Endometrium (tissue), 2 donors: Measurements from ENCODE around the gene SMIM13.

Experiments
- FAIRE-seq: peaks from 2 replicates; lab custom pipeline; 2012; peaks lifted over from hg19 to GRCh38; lab: Jason Lieb, UNC
- donor health status: control.
- donor health status: control.

SMIM13 gene

DNA sequence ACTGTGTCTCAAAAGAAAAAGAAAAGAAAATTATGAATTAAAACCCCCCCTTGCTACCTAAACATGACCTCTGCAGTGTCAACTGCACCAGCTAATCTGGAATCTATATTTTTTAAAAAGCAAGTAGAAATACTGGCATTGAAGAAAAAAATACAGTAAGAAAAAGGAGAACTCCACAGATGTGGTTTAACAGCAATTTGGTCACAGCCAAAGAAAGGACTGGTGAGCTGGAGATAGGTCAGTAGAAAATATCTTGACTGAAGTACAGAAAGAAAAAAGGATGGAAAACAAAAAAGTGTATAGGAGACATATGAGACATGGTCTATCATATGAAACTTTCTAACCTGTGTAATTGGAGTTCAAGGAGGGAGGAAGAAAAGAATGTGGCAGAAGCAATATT lies 62.0 kb downstream of the SMIM13 start:
- FAIRE-seq = no peak

DNA sequence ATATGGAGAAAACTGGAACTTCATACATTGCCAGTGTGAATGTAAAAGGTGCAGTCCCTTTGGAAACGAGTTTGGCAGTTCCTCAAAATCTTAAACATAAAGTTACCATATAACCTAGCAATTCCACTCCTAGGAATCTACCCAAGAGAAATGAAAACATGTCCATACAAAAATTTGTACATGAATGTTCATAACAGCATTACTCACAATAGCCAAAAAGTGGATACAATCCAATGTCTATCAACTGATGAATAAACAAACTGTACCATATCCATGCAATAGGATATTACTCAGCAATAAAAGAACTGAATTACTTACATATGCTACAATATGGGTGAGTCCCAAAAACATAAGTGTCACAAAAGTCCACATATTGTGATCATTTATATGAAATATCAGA lies 66.6 kb downstream of the SMIM13 start:
- FAIRE-seq = no peak

DNA sequence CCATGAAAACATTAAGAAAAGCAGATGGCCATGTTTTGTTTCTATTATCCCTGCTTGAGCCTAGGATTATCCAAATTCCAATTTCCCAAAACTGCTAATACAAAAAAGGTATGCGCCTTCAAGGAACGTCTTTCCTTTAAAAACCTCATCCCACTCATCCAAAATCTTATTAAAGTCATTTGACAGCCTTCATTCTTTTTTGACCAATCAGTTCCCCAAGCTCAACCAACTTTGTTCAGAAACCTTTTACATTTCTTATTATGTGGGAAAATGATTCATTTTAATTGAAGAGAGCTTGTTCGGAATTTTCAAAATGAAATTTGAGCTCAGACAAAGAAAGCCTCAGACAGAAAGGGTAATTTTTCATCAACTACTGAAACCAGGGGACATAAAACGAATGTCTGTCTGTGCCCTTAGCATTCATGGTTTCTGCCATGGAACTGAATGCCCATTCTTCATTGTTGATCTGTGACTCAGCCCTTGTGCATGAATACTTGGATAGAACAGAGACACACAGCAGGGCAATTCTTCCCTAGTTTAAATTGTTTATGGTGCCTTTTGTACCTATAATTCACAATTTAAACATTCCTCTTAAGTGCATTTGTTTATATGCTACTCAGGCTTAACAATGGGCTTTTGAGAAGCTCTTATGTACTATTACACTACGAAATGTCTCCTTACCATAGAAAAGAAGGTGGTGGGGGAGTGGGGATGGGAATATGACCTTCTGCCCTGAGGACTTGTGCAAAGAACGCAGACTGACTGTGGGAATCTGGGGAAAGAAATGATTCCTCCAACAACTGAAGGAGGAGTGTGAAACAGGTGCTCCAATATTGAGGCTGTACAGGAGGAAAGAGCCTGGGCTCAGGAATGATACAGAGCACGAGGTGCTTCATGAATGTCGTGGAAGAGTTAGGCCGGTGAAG lies 67.7 kb downstream of the SMIM13 start:
- FAIRE-seq = no peak

DNA sequence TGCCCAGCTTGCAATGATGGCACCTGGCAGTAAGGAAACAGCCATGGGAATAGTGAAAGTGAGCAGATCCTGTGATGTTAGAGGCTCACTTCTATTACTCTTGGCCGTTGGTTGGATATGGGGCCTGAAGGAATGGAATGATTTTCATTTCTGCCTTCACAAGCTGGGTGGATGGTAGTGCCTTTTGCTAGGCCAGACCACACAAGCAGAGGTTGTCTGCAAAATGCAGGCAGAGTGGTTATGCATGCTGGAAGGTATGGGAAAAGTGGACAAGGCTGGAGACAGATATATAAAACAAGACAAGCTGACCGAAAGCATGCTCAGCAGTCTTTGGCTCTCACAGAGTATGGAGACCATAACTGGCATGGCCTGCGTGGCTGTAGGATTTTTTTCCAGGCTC lies 68.6 kb downstream of the SMIM13 start:
- FAIRE-seq = no peak

DNA sequence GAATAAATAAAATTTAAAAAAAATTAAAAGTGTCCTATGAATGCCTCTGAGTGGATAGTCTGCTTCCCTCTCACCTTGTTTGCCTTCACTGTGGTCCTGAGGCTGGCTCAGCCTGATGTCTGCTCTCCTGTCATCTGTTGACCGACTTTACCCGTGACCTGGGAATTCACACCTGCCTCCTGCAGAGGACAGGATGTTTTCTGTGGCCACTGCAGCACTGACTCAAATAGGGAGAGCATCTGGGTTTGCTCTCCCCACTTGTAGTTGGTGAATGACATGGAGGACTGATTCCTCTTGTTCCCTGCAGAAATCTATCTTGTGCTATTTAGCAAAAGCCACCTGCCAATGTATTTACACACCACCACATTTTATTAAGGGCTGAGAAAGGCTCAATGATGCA lies 70.3 kb downstream of the SMIM13 start:
- FAIRE-seq = no peak

DNA sequence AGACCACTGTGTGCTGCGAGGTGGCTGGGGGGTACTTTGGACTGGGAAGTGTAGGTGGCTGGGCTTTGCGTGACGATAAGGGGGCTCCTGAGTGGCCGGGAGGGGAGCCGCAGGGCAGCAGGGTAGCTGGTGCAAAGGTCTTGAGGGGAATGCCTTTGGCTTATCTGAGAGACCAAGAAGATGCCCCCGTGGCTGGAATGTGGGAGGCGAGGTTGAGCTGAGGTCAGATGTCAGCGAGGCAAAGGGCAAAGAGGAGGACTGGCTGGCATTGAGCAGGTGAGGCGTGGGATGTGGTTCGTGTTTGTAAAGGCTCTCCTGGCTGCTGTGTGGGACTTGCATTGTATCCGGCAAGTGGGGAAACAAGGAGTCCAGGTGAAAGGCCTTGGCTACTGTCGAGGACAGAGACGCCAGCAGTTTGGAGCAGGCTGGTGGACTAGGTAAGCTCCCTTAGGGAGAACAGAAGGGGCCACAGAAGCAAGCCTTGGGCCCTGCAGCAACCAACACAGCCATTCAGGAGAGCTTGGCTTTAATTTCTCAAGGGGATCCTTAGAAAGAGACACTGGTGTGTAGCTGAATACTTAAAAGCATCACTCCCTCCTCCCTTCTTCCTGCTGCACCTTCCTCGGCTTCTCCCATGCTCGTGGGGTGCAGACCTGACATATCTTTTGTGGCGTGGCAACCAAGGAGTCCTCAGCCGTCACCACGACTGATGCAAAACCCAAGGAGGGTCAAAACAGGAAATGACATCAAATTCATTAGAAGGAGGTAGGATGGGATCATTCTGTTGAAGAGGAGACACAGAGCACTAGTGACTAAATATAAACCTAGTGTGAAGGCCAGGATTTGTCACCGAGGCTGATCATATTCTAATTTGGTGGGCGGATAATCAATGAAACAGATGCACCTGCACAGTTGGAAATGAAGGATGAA lies 71.3 kb downstream of the SMIM13 start:
- no peak for FAIRE-seq

DNA sequence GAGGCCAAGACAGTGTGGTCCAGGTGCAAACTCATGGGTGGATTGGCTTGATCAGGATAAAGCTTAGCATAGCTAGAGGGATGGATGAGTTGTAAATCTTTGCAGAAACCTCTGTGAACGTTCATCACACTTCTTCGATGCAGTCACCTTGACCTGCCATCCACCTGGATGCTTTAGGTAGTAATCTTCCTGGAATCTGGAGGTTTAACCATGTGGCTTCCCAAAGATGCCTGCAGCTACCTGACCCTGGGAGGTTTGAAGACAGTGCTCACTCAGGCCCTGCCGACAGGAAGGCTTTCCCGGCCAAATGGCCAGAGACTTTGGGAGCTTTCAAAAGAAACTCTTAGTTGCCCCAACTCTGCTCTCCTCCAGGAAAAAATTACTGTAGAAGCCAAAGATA lies 73.3 kb downstream of the SMIM13 start:
- FAIRE-seq = no peak

DNA sequence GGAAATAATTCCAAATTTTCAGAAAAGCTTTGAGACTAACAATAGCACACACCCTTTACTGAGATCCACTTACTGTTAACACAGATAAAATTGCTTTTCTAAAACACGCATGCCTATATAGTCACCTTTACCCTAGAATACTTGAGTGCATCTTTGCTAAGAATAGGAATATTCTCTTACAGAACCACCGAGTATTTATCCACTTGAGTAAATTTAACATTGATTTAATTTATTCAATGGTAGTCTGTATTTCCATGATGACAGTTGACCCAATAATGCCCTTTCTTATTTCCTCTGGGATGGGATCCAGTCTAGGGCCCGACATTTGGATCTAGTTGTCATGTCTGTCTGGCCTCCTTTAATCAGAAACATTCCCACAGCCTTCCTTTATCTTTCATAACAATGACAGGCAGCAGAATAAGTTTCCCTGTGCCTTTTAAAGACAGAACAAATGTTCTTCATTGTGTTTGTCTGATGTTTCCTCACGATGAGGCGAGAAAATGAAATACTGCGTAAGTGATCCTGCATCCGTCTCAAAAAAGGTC lies 74.5 kb downstream of the SMIM13 start:
- no peak for FAIRE-seq

DNA sequence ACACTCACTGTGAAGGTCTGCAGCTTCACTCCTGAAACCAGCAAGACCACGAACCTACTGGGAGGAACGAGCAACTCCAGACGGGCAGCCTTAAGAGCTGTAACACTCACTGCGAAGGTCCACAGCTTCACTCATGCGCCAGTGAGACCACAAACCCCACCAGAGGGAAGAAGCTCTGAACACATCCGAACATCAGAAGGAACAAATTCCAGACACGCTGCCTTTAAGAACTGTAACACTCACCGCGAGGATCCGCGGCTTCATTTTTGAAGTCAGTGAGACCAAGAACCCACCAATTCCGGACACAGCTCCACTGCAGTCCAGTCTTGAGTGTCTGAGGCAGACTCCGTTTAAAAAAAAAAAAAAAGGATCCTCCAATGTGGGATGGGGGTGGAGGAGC lies 78.3 kb downstream of the SMIM13 start:
- FAIRE-seq = no peak

DNA sequence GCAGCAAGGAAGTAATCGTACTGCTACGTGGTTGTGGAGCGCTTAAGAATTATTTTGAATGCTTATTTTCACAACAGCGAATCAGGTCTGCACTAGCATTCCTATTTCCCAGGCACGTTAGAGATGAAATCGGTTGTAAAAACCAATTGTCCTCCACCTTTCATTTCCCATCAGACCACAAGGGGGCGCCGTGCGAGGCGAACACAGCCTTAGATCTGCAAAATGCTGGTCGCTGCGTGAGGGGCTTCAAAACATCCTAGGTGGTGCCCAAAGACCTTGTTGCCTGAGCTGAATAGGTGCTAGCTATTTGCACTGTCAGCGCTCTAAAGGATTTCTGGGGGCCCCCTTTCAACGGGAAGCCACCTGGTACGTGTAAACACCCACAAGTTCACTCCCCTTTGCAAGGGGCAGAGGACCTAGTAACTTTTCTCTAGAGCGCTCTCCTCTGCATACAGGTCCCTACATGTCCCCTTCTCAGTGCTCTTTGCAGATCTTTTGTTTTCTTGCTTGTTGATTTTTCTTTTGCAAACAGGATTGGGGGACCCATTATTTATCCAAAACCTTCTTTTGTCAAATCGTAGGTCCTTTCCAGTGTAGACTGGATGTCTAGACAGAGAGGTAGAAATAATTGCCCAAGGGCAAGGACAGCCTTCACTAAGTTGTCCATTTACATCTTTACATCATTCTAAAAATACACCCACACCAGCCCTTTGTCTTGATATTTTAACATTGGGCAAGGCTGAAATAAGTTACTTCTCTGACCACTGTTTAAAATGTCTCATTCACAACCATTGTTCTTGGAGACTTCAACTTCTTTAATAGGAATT lies 79.1 kb downstream of the SMIM13 start:
- no peak for FAIRE-seq

DNA sequence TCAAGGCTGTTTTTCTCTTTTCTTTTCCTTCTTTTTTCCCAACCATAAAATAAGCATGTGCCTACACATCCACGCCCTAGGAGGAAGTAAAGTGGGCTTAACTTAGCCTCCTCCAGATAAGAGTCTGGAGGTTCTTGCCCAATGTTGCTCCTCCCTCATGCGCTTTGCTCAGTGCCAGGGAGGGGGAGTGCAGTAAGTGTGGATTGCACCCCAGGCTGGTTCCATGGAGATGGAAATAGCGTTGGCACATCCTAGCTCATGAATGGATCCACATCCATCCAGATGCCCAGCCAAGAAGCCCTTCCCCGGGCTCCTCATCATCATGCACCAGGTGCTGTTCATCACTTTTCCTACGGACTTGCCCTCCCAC lies 80.6 kb downstream of the SMIM13 start:
- no peak for FAIRE-seq

DNA sequence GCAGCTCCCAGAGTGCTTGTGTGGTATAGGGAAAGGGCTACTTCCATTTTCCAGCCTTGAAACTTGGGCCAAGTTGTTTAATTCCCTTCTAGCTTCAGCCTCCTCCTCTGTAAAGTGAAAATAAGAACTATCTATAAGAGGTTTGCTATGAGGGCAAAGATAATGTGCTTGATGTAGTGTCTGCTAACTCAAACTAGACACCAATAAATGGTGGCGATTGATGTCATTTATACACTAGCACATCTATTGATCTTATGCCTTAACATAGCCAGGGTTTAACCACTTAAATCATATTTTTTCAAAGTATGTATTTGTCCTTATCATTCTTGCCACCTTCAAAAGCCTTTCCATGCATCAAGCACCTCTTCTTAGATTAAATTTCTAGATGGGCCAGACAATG lies 83.6 kb downstream of the SMIM13 start:
- FAIRE-seq = no peak

DNA sequence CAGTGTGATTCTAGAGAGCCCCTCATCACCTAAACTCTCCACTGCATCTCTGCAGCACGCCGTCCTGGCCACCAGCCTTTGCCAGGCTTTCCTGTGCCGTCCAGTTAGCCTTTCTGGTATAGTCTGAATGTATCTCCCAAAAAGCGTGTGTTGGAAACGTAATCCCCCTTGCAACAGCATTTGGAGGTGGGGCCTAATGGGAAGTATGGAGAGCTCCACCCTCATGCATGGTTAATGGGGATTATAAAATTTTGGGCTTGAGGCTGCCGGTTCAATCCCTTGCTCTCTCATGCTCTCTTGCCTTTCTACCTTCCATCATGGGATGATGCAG lies 85.4 kb downstream of the SMIM13 start:
- FAIRE-seq = no peak

DNA sequence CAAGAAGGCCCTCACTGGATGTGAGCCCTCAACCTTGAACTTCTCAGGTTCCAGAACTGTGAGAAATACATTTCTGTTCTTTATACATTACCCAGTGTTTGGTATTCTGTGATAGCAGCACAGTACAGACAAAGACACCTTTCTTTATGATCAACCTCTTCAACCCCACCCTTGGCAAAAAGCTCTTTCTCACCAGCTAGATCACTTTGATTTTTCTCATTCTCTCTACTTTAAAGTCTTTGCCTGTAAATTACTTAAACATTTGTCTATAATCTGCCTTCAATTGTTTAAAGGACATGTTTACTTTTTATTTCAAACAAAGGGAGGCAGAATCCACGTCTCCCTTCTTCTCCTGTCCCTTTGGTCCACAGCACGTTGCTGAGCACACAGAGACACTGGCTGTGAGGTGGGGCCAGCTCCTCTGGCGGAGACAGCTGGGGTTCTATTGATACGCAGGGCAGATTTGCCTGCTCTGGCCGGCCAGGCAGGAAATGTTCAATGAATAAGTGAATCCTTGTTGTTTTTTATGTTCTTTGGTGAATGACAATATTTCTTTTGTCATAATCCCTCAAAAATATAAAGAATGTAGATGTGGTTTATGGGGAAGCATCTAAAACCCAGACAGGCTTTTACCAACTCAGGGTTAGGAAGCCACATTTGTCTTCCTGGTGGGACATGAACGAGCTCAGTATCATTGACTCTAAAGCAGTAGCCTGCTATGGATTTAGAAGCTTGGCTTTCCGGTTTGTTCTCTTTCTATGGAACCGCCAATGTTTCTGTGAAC lies 86.0 kb downstream of the SMIM13 start:
- no peak for FAIRE-seq

DNA sequence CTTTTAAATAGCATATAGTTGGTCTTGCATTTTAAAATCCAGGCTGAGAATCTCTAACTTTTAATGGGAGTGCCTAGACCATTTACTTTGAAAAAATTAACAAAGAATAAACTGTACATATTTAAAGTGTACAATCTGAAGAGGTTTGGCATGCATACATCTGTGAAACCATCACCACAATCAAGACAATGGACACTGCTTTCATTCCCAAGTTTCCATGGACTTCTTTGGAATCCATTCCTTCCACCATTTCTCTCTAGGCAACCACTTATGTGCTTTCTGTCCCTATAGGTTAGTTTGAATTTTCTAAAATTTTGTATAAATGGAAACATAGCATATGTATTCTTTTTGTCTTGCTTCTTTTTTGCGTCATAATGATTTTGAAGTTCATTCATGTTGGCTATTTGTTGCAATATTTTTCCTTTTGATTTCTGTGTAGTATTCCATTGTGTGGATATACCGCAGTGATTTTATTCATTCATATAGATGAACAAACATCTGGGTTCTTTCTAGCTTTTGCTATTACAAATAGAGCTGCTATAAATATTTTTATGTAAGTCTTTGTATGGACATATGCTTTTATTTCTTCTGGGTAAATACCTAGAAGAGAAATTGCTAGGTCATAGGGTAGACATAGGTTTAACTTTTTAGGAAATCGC lies 88.0 kb downstream of the SMIM13 start:
- no peak for FAIRE-seq

DNA sequence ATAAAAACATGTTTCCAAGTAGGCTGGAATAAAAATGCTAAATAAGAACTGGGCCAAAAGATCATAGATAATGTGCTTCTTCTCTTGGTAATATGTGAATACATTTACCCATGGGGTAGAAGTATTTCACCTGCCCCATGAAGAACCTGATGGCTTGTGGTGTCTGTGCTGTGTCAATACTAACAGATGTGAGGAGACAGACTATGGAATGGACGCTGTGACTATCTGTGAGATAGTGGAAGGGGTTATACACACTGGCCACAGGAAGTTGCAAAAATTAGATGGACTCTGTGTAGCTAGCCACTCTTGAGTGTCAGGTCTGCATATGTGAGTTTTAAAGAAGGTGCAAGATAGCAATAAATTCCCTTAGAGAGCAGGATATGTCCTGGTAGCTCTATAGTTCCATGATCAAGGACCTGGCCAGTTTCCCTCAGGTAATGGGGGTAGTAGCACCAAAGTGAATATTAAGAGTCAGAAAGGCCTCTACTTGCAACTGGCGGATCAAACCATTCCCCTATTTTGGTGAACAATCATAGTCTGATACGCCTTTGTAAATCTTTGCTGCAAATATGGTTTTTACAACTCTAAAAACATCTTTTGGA lies 90.2 kb downstream of the SMIM13 start:
- FAIRE-seq = no peak

DNA sequence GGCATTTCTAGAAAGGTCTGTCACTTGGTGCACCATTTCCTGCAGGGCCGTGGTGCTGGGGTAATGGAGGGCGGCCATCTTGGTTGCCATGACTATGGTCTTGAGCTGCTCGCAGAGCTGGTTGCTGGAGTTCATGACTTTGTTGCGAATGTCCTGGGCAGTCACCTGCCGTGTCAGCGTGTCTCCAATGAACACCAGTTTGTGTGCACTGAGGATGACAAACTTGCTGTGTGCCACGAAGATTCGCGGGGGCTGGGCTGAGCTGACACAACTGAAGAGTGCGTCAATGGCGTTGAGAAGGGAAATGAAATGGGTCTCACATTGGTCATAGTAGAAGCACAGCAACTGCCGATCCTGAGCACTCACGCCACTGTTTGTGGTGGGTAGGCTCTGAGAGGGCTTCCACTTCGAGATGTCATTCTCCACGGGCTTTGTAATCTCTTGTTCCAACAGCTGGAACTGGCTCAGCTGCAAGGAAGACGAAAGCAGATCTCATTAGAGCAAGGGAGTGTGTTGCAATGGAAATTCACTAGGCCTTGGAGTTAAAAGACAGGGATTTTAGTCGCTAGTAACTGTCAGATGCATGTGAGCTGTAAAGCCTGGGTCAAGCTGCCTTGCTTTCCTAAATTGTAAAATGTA lies 91.7 kb downstream of the SMIM13 start:
- no peak for FAIRE-seq

DNA sequence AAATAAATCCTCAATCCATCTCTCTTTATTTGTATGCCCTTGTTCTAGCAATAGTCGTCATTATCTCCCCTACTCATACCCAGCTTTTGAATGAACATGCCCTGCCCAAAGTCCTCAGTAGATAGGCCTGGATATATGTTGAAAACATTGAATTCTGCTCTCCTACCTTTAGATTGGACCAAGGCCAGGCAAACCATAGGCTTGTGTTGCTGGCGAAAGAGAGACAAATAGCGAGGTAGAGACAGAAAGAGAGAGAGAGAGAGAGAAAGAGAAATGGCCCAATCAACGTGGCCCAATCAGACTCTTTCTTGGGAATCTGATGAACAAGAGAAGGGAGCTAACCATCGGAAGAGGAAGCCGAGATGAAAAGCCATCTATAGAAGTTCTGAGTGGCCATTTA lies 93.7 kb downstream of the SMIM13 start:
- no peak for FAIRE-seq
